ENCODE measurements around the gene DYNLRB1. TPM values are rescaled to one million over a fixed set of nuclear protein-coding genes. Genes with fewer than 3 reads are reported as not detected.

Gene DYNLRB1
- total and polyA plus RNA-seq, 10 of the 15 experiments (the other 5 are each of a cell fraction or from before 2014, with no cell fraction given), result 87.9 to 313 (median 153) TPM

DNA sequence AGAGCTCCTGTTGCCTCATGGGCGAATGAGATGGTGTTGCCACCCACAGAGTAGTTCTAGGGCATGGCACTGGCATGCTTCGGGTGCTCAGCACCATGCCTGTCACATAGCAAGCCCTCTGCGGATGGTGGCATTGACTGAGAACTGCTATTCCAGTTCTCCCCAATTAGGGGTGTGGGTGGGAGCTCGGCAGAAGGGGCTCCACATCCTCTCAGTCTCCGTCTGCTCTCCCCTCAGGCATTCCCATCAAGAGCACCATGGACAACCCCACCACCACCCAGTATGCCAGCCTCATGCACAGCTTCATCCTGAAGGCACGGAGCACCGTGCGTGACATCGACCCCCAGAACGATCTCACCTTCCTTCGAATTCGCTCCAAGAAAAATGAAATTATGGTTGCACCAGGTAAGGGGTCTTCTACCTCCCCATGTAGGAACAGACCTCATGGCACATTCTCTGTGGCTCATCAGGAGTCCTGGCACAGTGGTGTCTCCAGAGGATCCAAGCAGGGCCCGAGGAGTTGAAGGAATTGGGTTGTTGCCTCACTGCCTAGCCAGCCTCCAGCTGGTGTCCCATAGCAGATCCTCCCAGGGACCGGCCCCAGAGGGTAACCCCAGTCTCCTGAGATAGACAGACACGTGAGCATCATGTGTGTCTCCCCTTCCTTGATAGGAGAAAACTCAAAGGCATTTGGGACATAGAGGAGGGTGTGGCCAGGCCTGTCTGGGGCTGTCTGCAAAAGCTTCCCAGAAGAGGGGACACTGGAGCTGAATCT, 18.4 kb downstream of the DYNLRB1 start:
- Histone ChIP-seq H3K4me2 (ENCODE audit: control insufficient read depth, insufficient read depth) (no peak overlapping the region), H3K36me3 (ENCODE audit: control insufficient read depth in 2 of 2, insufficient read depth in 2 of 2, low read length in 1 of 2) (peaks cover 21 to 31% of the 10 kb centered on the region in 2 experiments), H4K20me1 (ENCODE audit: control insufficient read depth, insufficient read depth) (no peaks in the 10 kb centered on the region), H3K9me3 (replicated peaks; ENCODE audit: control insufficient read depth, insufficient read depth, low read length) (no peaks in the 10 kb centered on the region), H3K4me3 (no peak overlapping the region), H2AFZ (ENCODE audit: control insufficient read depth, low read depth, low read length) (no peak overlapping the region), H3K27me3 (replicated peaks in 1 of 2; ENCODE audit: control insufficient read depth in 2 of 2, insufficient read depth in 2 of 2, low read length in 1 of 2) (no peaks in the 10 kb centered on the region), H3K4me1 (ENCODE audit: control insufficient read depth, insufficient read depth, low read length) (no peaks in the 10 kb centered on the region), H3K27ac (ENCODE audit: control insufficient read depth, insufficient read depth) (no peak overlapping the region), H3K9ac (ENCODE audit: control insufficient read depth, insufficient read depth, low read length) (no peak overlapping the region), H3K79me2 (ENCODE audit: control insufficient read depth, insufficient read depth, low read length) (no peaks in the 10 kb centered on the region)
- no peak for ATAC-seq
- SMC1A ChIA-PET (ENCODE audit: uncharacterized antibody, unreplicated experiment), result no interaction called here
- 83% methylated on average over 15 of the region's 15 CpGs for WGBS (ENCODE audit: insufficient coverage, insufficient replicate concordance, low lambda C conversion rate, missing lambda C conversion rate)
- FAIRE-seq, result no peak
- BruUV-seq (replicated peaks), result no TSS peak
- no peak for DNase-seq (ENCODE audit: low read depth, low spot score)
- CTCF ChIA-PET, result interaction anchor here (0.6 to 1.7 kb wide), 3 partner anchors 57 to 231 kb away, joined by 3 to 4 read pairs (median 4); no protein-coding TSS in a partner anchor
- POLR2A ChIA-PET, result no interaction called here
- intact Hi-C loops (cut with micrococcal nuclease; ENCODE audit: unreplicated experiment), result loop anchor here (5.0 kb wide), 1 partner anchor 233 kb away; no protein-coding TSS in a partner anchor
- RAD21 ChIA-PET (ENCODE audit: unreplicated experiment), result interaction anchor here (1.2 kb wide), 1 partner anchor 174 kb away, joined by 3 read pairs; no protein-coding TSS in a partner anchor
- in situ Hi-C loops (cut with MboI), result loop anchor here (5.0 kb wide), 1 partner anchor 233 kb away; no protein-coding TSS in a partner anchor
- TF ChIP-seq ESRRA (IDR thresholded peaks at IDR 0.05; ENCODE audit: low read length), result no peak
- no peak for TF ChIP-seq NFYB (IDR thresholded peaks at IDR 0.05; ENCODE audit: insufficient read depth, low read depth, low read length)
- no peak for TF ChIP-seq FOXK2 (IDR thresholded peaks at IDR 0.05)
- TF ChIP-seq MYB (IDR thresholded peaks at IDR 0.05; ENCODE audit: borderline replicate concordance, low read depth, low read length), result no peak
- TF ChIP-seq, protein P1, sequence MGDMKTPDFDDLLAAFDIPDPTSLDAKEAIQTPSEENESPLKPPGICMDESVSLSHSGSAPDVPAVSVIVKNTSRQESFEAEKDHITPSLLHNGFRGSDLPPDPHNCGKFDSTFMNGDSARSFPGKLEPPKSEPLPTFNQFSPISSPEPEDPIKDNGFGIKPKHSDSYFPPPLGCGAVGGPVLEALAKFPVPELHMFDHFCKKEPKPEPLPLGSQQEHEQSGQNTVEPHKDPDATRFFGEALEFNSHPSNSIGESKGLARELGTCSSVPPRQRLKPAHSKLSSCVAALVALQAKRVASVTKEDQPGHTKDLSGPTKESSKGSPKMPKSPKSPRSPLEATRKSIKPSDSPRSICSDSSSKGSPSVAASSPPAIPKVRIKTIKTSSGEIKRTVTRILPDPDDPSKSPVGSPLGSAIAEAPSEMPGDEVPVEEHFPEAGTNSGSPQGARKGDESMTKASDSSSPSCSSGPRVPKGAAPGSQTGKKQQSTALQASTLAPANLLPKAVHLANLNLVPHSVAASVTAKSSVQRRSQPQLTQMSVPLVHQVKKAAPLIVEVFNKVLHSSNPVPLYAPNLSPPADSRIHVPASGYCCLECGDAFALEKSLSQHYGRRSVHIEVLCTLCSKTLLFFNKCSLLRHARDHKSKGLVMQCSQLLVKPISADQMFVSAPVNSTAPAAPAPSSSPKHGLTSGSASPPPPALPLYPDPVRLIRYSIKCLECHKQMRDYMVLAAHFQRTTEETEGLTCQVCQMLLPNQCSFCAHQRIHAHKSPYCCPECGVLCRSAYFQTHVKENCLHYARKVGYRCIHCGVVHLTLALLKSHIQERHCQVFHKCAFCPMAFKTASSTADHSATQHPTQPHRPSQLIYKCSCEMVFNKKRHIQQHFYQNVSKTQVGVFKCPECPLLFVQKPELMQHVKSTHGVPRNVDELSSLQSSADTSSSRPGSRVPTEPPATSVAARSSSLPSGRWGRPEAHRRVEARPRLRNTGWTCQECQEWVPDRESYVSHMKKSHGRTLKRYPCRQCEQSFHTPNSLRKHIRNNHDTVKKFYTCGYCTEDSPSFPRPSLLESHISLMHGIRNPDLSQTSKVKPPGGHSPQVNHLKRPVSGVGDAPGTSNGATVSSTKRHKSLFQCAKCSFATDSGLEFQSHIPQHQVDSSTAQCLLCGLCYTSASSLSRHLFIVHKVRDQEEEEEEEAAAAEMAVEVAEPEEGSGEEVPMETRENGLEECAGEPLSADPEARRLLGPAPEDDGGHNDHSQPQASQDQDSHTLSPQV (IDR thresholded peaks at IDR 0.05), result no peak
- TF ChIP-seq, protein P2, sequence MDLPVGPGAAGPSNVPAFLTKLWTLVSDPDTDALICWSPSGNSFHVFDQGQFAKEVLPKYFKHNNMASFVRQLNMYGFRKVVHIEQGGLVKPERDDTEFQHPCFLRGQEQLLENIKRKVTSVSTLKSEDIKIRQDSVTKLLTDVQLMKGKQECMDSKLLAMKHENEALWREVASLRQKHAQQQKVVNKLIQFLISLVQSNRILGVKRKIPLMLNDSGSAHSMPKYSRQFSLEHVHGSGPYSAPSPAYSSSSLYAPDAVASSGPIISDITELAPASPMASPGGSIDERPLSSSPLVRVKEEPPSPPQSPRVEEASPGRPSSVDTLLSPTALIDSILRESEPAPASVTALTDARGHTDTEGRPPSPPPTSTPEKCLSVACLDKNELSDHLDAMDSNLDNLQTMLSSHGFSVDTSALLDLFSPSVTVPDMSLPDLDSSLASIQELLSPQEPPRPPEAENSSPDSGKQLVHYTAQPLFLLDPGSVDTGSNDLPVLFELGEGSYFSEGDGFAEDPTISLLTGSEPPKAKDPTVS (IDR thresholded peaks at IDR 0.05; ENCODE audit: low read depth, low read length), result no peak
- no peak for TF ChIP-seq HCFC1 (IDR thresholded peaks at IDR 0.05; ENCODE audit: low read length)
- TF ChIP-seq MXI1 (IDR thresholded peaks at IDR 0.05; ENCODE audit: low read depth, low read length), result no peak
- no peak for TF ChIP-seq EP300 (IDR thresholded peaks at IDR 0.05; ENCODE audit: borderline replicate concordance in 1 of 2, control insufficient read depth in 1 of 2, low read depth in 2 of 2, low read length in 2 of 2)
- TF ChIP-seq, protein P3, sequence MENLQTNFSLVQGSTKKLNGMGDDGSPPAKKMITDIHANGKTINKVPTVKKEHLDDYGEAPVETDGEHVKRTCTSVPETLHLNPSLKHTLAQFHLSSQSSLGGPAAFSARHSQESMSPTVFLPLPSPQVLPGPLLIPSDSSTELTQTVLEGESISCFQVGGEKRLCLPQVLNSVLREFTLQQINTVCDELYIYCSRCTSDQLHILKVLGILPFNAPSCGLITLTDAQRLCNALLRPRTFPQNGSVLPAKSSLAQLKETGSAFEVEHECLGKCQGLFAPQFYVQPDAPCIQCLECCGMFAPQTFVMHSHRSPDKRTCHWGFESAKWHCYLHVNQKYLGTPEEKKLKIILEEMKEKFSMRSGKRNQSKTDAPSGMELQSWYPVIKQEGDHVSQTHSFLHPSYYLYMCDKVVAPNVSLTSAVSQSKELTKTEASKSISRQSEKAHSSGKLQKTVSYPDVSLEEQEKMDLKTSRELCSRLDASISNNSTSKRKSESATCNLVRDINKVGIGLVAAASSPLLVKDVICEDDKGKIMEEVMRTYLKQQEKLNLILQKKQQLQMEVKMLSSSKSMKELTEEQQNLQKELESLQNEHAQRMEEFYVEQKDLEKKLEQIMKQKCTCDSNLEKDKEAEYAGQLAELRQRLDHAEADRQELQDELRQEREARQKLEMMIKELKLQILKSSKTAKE (IDR thresholded peaks at IDR 0.05; ENCODE audit: low read depth, poor library complexity, severe bottlenecking), result no peak
- TF ChIP-seq, protein P4, sequence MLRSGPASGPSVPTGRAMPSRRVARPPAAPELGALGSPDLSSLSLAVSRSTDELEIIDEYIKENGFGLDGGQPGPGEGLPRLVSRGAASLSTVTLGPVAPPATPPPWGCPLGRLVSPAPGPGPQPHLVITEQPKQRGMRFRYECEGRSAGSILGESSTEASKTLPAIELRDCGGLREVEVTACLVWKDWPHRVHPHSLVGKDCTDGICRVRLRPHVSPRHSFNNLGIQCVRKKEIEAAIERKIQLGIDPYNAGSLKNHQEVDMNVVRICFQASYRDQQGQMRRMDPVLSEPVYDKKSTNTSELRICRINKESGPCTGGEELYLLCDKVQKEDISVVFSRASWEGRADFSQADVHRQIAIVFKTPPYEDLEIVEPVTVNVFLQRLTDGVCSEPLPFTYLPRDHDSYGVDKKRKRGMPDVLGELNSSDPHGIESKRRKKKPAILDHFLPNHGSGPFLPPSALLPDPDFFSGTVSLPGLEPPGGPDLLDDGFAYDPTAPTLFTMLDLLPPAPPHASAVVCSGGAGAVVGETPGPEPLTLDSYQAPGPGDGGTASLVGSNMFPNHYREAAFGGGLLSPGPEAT (IDR thresholded peaks at IDR 0.05; ENCODE audit: low read depth), result no peak
- no peak for TF ChIP-seq YBX1 (IDR thresholded peaks at IDR 0.05)
- TF ChIP-seq SMAD1 (IDR thresholded peaks at IDR 0.05; ENCODE audit: low read depth, partially characterized antibody), result no peak
